Uterus (tissue), 4 donors: Measurements from ENCODE around the gene ATP23. TPM values are rescaled to one million over a fixed set of nuclear protein-coding genes. Genes with fewer than 3 reads are reported as not detected.

Source experiments
- DNase-seq, 2 donors: peaks; one replicate each; pipeline ENCODE4 v3.0.0-alpha.2; 2019 to 2020
- H3K27ac ChIP-seq, 2 donors: fragments of 200-600 bp; sonication (generic); 1 replicate in 1 of 2; 2 replicates in 1 of 2; pipeline ENCODE4 v1.5.1; 2016 to 2018
- H3K27me3 ChIP-seq, 2 donors: fragments of 200-600 bp; sonication (generic); one replicate each; pipeline ENCODE4 v1.5.1; 2018 to 2019; ENCODE audit warnings: control low read depth in 1 of 2
- H3K36me3 ChIP-seq, 2 donors: fragments of 200-600 bp; sonication (generic); one replicate each; pipeline ENCODE4 v1.5.1; 2019; ENCODE audit warnings: control low read depth in 1 of 2
- H3K4me1 ChIP-seq, 2 donors: fragments of 200-600 bp; sonication (generic); one replicate each; pipeline ENCODE4 v1.5.1; 2018 to 2019; ENCODE audit warnings: control low read depth in 1 of 2
- H3K4me3 ChIP-seq, 2 donors: fragments of 200-600 bp; sonication (generic); 1 replicate in 1 of 2; 2 replicates in 1 of 2; pipeline ENCODE4 v1.5.1; 2018 to 2019; ENCODE audit warnings: mild to moderate bottlenecking in 1 of 2
- H3K9me3 ChIP-seq, 2 donors: fragments of 200-600 bp; sonication (generic); one replicate each; pipeline ENCODE4 v1.5.1; 2019; ENCODE audit warnings: control low read depth in 1 of 2
- POLR2A ChIP-seq, 2 donors: fragments of 450-650 bp; IDR thresholded peaks; one replicate each; pipeline ENCODE4 v1.6.1; 2016; ENCODE audit warnings: antibody characterized with exemption in 2 of 2, mild to moderate bottlenecking in 1 of 2, moderate library complexity in 1 of 2
- intact Hi-C: fragments of 100-400 bp; cut with DNase I; formaldehyde crosslinking; loops from one replicate; pipeline ENCODE4 v1.15.1; 2023; ENCODE audit warnings: low total_unique reads
- total RNA-seq, 4 donors: library from RNA; depleted of rRNA in 3 of 4; stranded (reverse); fragments of >200 nt in 3 of 4; gene quantifications; one replicate each; pipeline versions ENCODE4 v1.1.0 to v1.2.4, GENCODE V29; 2014 to 2023
- TF ChIP-seq, protein P1 (sequence below), 4 experiments: fragments of 200-600 bp in 2 of 4; fragments of 450-650 bp in 2 of 4; sonication (generic) in 2 of 4; IDR thresholded peaks; one replicate each; pipeline ENCODE4 v1.5.1; 2016 to 2019; ENCODE audit warnings: antibody characterized with exemption in 4 of 4, mild to moderate bottlenecking in 2 of 4, moderate library complexity in 1 of 4
- donor health status: DM: yes; HTN: yes; CAD: no.

ATP23 gene
- total RNA-seq, 4 donors from 2014 or later, result 4.9 to 59.1 (median 8.6) TPM

DNA sequence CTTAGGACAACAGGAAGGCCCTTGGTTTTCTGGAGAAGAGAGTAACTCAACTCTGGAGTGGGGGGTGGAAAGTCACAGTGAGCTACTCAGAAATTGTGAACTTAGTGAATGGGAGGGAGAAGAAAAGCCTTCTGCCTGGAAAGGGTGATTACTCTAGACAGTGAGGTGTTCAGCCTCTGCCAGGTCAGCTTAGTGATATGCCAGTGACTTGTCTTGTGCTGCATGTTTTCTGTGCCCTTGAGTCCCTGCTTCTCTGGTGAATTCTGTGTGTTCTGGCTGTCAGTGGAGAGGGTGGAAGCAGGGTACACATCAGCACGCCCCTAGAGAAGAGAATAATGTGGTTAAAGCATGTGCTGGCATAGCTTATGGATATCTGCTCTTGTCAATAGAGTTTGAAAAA is 13.4 kb downstream of the ATP23 start:
- Histone ChIP-seq H3K27ac (no peak overlapping the region), H3K9me3 (no peaks in the 10 kb centered on the region), H3K27me3 (peaks cover 0 to 4% of the 10 kb centered on the region in 2 donors), H3K36me3 (no peaks in the 10 kb centered on the region), H3K4me1 (no peaks in the 10 kb centered on the region), H3K4me3 (no peak overlapping the region)
- TF ChIP-seq, protein P1, sequence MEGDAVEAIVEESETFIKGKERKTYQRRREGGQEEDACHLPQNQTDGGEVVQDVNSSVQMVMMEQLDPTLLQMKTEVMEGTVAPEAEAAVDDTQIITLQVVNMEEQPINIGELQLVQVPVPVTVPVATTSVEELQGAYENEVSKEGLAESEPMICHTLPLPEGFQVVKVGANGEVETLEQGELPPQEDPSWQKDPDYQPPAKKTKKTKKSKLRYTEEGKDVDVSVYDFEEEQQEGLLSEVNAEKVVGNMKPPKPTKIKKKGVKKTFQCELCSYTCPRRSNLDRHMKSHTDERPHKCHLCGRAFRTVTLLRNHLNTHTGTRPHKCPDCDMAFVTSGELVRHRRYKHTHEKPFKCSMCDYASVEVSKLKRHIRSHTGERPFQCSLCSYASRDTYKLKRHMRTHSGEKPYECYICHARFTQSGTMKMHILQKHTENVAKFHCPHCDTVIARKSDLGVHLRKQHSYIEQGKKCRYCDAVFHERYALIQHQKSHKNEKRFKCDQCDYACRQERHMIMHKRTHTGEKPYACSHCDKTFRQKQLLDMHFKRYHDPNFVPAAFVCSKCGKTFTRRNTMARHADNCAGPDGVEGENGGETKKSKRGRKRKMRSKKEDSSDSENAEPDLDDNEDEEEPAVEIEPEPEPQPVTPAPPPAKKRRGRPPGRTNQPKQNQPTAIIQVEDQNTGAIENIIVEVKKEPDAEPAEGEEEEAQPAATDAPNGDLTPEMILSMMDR (IDR thresholded peaks at IDR 0.05), result no peak
- no peak for TF ChIP-seq POLR2A (IDR thresholded peaks at IDR 0.05)
- no peak for DNase-seq
- intact Hi-C loops, result no loop called here

DNA sequence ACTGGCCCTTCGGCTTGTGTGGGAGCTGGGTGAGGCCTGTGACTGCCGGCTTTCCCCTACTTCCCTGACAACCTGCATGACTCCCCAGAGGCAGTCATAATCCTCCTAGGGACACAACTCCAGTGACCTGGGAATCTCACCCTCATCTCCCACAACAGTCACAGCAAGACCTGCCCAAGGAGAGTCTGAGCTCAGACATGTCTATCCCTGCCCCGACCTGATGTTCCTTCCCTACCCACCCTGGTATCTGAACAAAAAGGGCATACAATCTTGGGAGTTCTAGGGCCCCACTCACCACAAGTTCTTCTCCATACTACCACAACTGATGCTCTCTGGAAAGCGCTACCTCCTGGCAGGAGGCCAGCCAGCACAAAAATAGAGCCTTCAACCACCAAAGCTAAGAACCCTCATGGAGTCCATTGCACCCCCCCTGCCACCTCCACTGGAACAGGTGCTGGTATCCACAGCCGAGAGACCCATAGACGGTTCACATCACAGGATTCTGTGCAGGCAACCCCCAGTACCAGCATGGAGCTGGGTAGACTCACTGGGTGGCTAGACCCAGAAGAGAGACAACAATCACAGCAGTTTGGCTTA is 16.8 kb downstream of the ATP23 start:
- Histone ChIP-seq H3K4me1 (no peaks in the 10 kb centered on the region), H3K9me3 (no peaks in the 10 kb centered on the region), H3K27me3 (peaks cover 0 to 4% of the 10 kb centered on the region in 2 donors), H3K27ac (no peak overlapping the region), H3K4me3 (no peak overlapping the region), H3K36me3 (no peaks in the 10 kb centered on the region)
- TF ChIP-seq, protein P1 (IDR thresholded peaks at IDR 0.05), result no peak
- DNase-seq, result no peak
- intact Hi-C loops, result no loop called here

DNA sequence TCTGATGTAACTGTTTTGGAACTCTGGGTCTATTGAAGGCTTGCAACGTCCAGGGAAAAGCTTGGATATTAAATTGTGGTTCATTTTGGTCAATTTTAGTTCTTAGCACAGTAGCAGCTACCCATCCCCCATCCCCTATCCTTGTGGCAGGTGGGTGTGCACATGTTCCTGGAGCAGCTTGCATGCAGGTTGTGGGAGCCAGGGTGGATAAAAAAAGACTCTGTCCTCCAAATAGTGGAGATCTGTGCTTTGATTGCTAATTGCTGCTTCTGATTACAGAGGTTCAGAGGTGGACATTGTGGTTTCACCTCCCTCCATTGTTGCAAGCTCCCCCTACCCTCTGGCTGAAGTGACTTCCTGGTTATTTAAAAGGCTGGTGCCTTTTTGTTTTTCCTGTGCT is 23.1 kb downstream of the ATP23 start:
- no peak for DNase-seq
- Histone ChIP-seq H3K27me3 (no peaks in the 10 kb centered on the region), H3K4me3 (no peak overlapping the region), H3K9me3 (peaks cover 0 to 2% of the 10 kb centered on the region in 2 donors), H3K36me3 (no peaks in the 10 kb centered on the region), H3K27ac (no peak overlapping the region), H3K4me1 (no peaks in the 10 kb centered on the region)
- no peak for TF ChIP-seq POLR2A (IDR thresholded peaks at IDR 0.05)
- TF ChIP-seq, protein P1 (IDR thresholded peaks at IDR 0.05), result no peak
- intact Hi-C loops, result no loop called here

DNA sequence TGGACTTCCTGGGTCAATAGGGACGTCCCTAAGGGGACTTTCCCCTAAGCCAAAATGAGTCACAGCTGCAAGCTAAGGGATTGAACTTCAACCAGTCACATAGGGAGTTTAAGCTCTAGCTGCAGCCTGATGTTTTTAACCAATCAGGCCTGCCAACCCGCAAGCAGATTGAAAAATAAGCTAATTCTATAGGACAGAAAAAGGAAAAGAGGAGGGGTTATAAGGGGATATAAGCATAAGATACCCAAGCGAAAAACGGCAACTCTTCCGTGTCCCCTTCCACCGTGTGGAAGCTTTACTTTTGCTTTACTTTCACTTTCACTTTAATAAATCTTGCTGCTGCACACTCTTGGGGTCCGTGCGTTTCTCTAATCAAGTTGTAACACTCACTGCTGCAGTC is 24.4 kb downstream of the ATP23 start:
- Histone ChIP-seq H3K4me1 (no peaks in the 10 kb centered on the region), H3K4me3 (no peak overlapping the region), H3K27me3 (no peaks in the 10 kb centered on the region), H3K9me3 (peaks cover 0 to 2% of the 10 kb centered on the region in 2 donors), H3K27ac (no peak overlapping the region), H3K36me3 (no peaks in the 10 kb centered on the region)
- TF ChIP-seq, protein P1 (IDR thresholded peaks at IDR 0.05), result no peak
- TF ChIP-seq POLR2A (IDR thresholded peaks at IDR 0.05), result no peak
- DNase-seq, result no peak
- intact Hi-C loops, result no loop called here

DNA sequence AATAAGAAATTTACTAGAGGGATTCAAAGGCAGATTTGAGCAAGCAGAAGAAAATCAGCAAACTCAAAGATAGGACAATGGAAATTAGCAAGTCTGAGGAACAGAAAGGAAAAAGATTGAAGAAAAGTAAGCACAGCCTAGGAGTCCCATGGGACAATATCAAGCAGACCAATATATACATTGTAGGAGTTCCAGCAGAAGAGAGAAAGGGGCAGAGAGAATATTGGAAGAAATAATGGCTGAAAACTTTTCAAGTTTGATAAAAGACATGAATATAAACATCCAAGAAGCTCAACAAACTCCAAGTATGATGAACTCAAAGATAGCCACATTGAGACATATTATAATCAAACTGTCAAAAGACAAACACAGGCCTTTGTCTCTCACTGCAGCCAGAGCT is 25.2 kb downstream of the ATP23 start:
- H3K4me1 ChIP-seq, result no peaks in the 10 kb centered on the region
- H3K36me3 ChIP-seq, result no peaks in the 10 kb centered on the region
- no peak overlapping the region for H3K27ac ChIP-seq
- H3K27me3 ChIP-seq, result no peaks in the 10 kb centered on the region
- H3K9me3 ChIP-seq, result peaks cover 0 to 2% of the 10 kb centered on the region in 2 donors
- TF ChIP-seq POLR2A (IDR thresholded peaks at IDR 0.05), result no peak
- TF ChIP-seq, protein P1 (IDR thresholded peaks at IDR 0.05), result no peak
- no peak overlapping the region for H3K4me3 ChIP-seq
- no peak for DNase-seq
- intact Hi-C loops, result no loop called here
